ENCODE results near the gene ST8SIA6. TPM values are rescaled to one million over a fixed set of nuclear protein-coding genes. Genes with fewer than 3 reads are reported as not detected.
"Not testable (repeated sequence)": the region's sequence is repeated elsewhere in the genome, so short reads cannot be mapped to it uniquely, and the experiment has no call there.

Gene ST8SIA6
- total RNA-seq, 1 experiment from 2014 or later: 1.3 TPM

GRCh38 chr10:17403161-17403560 is 51.2 kb downstream of the ST8SIA6 start:
- ChIA-PET POLR2A (no interaction called here), CTCF (no interaction called here), RAD21 (ENCODE audit: low non-redundant PET in 1 of 2, low total read pairs in 2 of 2, uncharacterized antibody in 2 of 2, unreplicated experiment in 2 of 2) (no interaction called here)
- no peak overlapping the region for H2AFZ ChIP-seq (ENCODE audit: low read depth, low read length, poor library complexity, severe bottlenecking)
- no peak for DNase-seq (ENCODE audit: low read depth, low spot score)
- ATAC-seq: no peak
- no peak overlapping the region for H3K9ac ChIP-seq (ENCODE audit: low read length)
- TF ChIP-seq EGR1 (IDR thresholded peaks at IDR 0.05; ENCODE audit: low read depth) (no peak), FOSL1 (IDR thresholded peaks at IDR 0.05; ENCODE audit: low read depth) (no peak), SP1 (IDR thresholded peaks at IDR 0.05; ENCODE audit: low read depth) (no peak), POLR2A (IDR thresholded peaks at IDR 0.05; ENCODE audit: borderline replicate concordance, extremely low read depth, insufficient read depth, insufficient read length) (no peak), ZNF274 (IDR thresholded peaks at IDR 0.05; ENCODE audit: low read depth, low read length) (no peak), CTCF (IDR thresholded peaks at IDR 0.05 in 2 of 3, conservative IDR thresholded peaks at IDR 0.05 in 1 of 3; ENCODE audit: borderline replicate concordance in 1 of 3, insufficient read depth in 1 of 3, low read depth in 2 of 3, low read length in 2 of 3) (no peak), SIN3A (IDR thresholded peaks at IDR 0.05; ENCODE audit: low read depth) (no peak), EZH2phosphoT487 (IDR thresholded peaks at IDR 0.05; ENCODE audit: borderline replicate concordance) (no peak), ZFX (IDR thresholded peaks at IDR 0.05) (no peak)
- TF ChIP-seq, protein P1, sequence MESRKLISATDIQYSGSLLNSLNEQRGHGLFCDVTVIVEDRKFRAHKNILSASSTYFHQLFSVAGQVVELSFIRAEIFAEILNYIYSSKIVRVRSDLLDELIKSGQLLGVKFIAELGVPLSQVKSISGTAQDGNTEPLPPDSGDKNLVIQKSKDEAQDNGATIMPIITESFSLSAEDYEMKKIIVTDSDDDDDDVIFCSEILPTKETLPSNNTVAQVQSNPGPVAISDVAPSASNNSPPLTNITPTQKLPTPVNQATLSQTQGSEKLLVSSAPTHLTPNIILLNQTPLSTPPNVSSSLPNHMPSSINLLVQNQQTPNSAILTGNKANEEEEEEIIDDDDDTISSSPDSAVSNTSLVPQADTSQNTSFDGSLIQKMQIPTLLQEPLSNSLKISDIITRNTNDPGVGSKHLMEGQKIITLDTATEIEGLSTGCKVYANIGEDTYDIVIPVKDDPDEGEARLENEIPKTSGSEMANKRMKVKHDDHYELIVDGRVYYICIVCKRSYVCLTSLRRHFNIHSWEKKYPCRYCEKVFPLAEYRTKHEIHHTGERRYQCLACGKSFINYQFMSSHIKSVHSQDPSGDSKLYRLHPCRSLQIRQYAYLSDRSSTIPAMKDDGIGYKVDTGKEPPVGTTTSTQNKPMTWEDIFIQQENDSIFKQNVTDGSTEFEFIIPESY (IDR thresholded peaks at IDR 0.05; ENCODE audit: extremely low read depth, insufficient replicate concordance, low read length): no peak
- H3K9me3 ChIP-seq (ENCODE audit: control insufficient read depth in 1 of 2, insufficient read depth in 1 of 2, low read depth in 1 of 2, low read length in 2 of 2): no peaks in the 10 kb centered on the region
- no TSS peak for BruUV-seq (replicated peaks)
- no peak overlapping the region for H3K4me3 ChIP-seq (replicated peaks in 1 of 2; ENCODE audit: low read depth in 1 of 2, low read length in 2 of 2)
- no peaks in the 10 kb centered on the region for H4K20me1 ChIP-seq (ENCODE audit: insufficient read depth)
- no peaks in the 10 kb centered on the region for H3K9me2 ChIP-seq (ENCODE audit: insufficient read depth)
- intact Hi-C loops (cut with micrococcal nuclease): no loop called here
- no peaks in the 10 kb centered on the region for H3K4me1 ChIP-seq (ENCODE audit: control insufficient read depth in 1 of 2, insufficient read depth in 2 of 2, low read length in 2 of 2)
- H3K27ac ChIP-seq (ENCODE audit: low read depth, low read length): no peak overlapping the region
- H3K36me3 ChIP-seq (ENCODE audit: control insufficient read depth in 1 of 2, insufficient read depth in 2 of 2, low read length in 2 of 2): no peaks in the 10 kb centered on the region
- no peaks in the 10 kb centered on the region for H3K79me2 ChIP-seq (ENCODE audit: insufficient read depth, low read length)
- no peak overlapping the region for H3K4me2 ChIP-seq (ENCODE audit: low read length)
- H3K27me3 ChIP-seq (ENCODE audit: insufficient read depth, low read length): no peaks in the 10 kb centered on the region

- H3K4me1 ChIP-seq (ENCODE audit: control insufficient read depth in 1 of 2, insufficient read depth in 2 of 2, low read length in 2 of 2); DNase-seq (ENCODE audit: low read depth, low spot score); H3K9me3 ChIP-seq (ENCODE audit: control insufficient read depth in 1 of 2, insufficient read depth in 1 of 2, low read depth in 1 of 2, low read length in 2 of 2); POLR2A ChIA-PET; intact Hi-C loops (cut with micrococcal nuclease); H2AFZ ChIP-seq (ENCODE audit: low read depth, low read length, poor library complexity, severe bottlenecking); BruUV-seq (replicated peaks); H3K9me2 ChIP-seq (ENCODE audit: insufficient read depth); CTCF ChIA-PET; ATAC-seq; H4K20me1 ChIP-seq (ENCODE audit: insufficient read depth); RAD21 ChIA-PET (ENCODE audit: low non-redundant PET in 1 of 2, low total read pairs in 2 of 2, uncharacterized antibody in 2 of 2, unreplicated experiment in 2 of 2); H3K4me2 ChIP-seq (ENCODE audit: low read length); H3K36me3 ChIP-seq (ENCODE audit: control insufficient read depth in 1 of 2, insufficient read depth in 2 of 2, low read length in 2 of 2); H3K27ac ChIP-seq (ENCODE audit: low read depth, low read length); H3K4me3 ChIP-seq (replicated peaks in 1 of 2; ENCODE audit: low read depth in 1 of 2, low read length in 2 of 2); H3K79me2 ChIP-seq (ENCODE audit: insufficient read depth, low read length); H3K9ac ChIP-seq (ENCODE audit: low read length); H3K27me3 ChIP-seq (ENCODE audit: insufficient read depth, low read length): not testable (repeated sequence)
These were observed 52.4 kb downstream of the ST8SIA6 start for GRCh38 chr10:17402040-17402439.

All from HCT116 (cell line).